HFF-Myc (cell line): ENCODE data around the gene TBC1D9.

Source experiments
- DNase-seq: peaks from one replicate; pipeline ENCODE4 v3.0.0-alpha.2; 2011; ENCODE audit warnings: low read depth; ENCODE audit errors: extremely low read depth
- H3K4me3 ChIP-seq: replicated peaks from 2 replicates; pipeline ENCODE4 v1.5.1; 2011; ENCODE audit warnings: low read depth, mild to moderate bottlenecking, control low read depth, low read length
- TF ChIP-seq, protein P1 (sequence below): IDR thresholded peaks from 2 replicates; pipeline ENCODE4 v1.5.1; 2012; ENCODE audit warnings: mild to moderate bottlenecking, low read depth, low read length, control low read depth; ENCODE audit errors: missing control alignments

Gene TBC1D9

DNA sequence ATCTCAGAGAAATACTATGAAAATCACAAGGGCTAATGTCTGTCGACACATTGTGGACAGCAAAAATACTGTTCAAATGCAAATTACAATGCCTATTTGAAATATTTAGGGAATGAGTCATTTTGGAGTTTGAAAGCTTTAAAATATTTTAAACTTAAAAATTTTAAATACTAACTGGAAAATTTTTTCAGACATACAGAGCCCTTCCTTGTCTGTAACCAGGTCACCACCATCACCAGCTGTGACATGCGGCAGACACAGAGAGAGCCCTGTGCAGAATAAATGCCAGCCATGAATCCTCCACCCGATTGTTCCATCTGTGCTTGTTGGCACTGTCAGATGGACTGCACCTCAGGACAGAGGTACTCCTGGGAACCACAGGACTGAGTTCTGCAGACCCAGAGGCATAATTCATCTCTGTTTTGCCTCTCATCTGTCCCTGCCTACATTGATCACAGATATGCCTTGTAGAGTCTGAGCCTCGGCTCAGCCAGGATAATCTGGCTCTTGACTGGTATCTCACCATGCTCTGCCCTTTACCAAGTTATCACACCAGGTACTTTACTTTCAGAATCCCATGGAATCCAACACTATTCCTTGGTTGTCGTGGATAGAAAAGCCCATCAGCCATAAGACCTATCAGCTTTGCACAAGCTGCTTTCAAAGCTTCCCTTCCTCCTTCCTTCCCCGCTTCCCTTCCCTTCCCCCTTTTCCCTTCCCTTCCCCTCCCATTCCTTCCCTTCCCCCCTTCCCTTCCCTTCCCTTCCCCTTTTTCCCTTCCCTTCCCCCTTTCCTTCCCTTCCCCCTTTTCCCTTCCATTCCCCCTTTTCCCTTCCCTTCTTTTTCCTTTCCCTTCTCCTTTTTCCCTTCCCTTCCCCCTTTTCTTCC, 67.2 kb downstream of the TBC1D9 start:
- TF ChIP-seq, protein P1, sequence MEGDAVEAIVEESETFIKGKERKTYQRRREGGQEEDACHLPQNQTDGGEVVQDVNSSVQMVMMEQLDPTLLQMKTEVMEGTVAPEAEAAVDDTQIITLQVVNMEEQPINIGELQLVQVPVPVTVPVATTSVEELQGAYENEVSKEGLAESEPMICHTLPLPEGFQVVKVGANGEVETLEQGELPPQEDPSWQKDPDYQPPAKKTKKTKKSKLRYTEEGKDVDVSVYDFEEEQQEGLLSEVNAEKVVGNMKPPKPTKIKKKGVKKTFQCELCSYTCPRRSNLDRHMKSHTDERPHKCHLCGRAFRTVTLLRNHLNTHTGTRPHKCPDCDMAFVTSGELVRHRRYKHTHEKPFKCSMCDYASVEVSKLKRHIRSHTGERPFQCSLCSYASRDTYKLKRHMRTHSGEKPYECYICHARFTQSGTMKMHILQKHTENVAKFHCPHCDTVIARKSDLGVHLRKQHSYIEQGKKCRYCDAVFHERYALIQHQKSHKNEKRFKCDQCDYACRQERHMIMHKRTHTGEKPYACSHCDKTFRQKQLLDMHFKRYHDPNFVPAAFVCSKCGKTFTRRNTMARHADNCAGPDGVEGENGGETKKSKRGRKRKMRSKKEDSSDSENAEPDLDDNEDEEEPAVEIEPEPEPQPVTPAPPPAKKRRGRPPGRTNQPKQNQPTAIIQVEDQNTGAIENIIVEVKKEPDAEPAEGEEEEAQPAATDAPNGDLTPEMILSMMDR = no peak
- DNase-seq = no peak
- H3K4me3 ChIP-seq = no peak overlapping the region

DNA sequence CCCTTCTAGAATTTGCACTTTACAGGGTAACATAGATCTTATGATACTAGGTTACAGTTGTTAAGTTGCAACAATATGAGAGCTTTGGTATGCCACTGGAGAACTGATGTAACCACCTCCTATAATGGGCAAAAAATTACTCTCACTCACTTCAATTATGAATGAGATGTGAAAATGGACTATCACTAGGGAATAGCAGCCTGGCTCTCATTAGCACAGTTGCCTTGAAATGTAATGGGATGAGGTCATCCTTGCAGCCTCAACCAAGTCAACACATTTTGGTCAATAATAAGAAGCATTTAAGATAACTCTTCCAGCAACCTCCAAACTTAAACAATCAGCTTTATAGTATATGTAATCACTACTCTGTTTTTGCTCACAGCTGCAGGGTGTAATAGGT, 69.4 kb downstream of the TBC1D9 start:
- TF ChIP-seq, protein P1 = no peak
- DNase-seq = no peak
- no peak overlapping the region for H3K4me3 ChIP-seq

DNA sequence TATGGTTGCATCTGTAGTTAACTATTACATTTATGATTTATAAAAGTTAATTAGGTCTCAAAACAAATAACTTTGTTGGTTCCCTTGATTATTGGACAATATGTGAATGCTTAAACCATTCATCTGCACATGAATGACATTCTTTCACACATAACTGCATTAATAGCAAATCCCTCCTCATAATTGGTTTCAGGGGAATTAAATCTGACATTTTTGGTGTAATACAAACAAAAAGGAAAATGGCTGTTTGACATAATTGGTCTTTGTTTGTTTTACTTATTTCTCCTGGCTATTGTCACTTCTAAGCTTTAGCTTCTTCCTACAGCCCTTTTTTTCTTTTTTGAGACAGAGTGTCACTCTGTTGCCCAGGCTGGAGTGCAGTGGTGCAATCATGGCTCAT, 71.9 kb downstream of the TBC1D9 start:
- DNase-seq = no peak
- TF ChIP-seq, protein P1 = no peak
- H3K4me3 ChIP-seq = no peak overlapping the region

DNA sequence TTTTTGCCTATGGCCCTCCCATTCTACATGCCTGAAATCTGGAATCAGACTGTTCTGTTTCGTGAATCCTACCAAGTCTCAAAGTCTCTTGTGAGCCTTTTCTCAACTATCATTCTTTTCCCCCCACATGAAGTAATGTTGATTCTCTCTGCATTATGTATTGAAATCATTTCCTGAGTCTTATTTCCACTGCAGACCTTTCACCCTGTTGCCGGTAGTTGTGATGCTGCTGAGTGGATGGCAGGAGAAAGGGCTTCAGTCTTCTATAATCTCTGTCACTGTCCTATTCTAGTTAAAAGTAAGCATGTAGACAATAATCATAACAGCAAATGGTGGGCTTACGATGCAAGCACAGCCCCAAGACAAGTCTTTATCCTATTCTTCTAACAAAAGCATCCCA, 75.0 kb downstream of the TBC1D9 start:
- TF ChIP-seq, protein P1 = no peak
- H3K4me3 ChIP-seq = no peak overlapping the region
- no peak for DNase-seq

DNA sequence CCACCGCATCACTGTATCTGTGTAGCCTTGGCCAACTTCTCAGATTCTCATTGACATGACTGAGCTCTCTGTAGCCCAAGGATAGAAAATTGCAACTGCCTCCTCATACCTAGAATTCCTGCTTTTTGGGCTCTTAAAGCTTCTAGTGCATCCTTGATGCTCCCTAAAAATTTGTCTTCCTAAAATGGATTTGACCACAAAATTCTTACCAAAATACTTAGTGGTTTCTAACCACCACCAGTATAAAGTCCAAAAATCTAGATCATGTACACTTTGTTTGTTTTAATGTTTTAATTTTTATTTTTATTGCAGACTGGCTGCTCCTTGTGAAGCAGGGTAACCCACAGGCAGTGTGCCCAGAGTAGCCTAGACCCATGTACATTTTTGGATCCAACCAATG, 75.5 kb downstream of the TBC1D9 start:
- no peak overlapping the region for H3K4me3 ChIP-seq
- no peak for DNase-seq
- TF ChIP-seq, protein P1 = no peak

DNA sequence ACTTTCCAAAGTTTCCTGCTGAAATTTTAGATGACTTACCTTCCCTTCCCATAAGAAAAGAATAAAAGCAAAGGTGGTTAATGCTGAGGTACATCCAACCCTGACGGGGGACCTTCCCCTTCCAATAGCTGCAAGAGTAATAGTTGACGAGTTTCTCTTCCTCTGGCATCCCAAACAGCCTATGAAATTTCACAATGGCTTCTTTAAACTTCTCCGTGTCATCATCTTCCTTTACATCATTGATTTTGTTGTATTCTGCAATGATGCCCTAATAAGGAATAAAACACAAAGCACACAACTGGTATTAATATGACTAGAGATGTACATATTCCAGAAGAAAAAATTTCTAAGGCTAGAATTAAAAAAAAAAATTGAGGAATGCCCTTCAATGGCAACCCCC, 76.6 kb downstream of the TBC1D9 start:
- DNase-seq = no peak
- TF ChIP-seq, protein P1 = no peak
- H3K4me3 ChIP-seq = no peak overlapping the region

DNA sequence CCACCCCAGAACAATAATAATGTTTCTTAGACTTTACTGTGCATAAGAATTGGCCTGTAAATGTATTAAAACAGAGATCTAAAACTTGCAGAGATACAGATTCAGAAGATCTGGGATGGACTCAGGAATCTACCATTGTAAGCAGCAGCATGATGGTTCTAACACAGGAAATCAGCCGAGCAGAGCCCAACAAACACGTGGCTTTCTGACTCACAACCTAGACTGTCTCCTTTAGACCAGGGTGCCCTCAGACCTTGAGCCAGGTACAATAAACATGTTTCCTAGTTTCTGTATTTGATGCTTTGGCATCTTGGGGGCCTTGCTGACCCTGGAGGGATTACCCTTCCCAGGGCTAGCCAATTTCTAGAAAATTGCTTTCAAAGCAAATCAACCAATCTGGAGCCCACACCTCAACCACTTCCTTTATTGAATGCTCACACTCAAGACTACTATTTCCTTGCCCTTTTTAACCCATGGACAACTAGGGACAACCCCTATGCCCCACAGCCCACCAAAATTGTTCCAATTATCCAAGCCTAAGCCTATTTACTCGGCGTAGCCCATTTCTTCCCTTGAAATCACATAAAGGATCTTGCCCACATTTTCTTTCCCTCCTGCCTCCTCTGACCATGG, 80.5 kb downstream of the TBC1D9 start:
- no peak overlapping the region for H3K4me3 ChIP-seq
- no peak for DNase-seq
- TF ChIP-seq, protein P1 = no peak
